Breast epithelium (tissue), 4 donors: ENCODE results near the gene GUCA2A. TPM values are rescaled to one million over a fixed set of nuclear protein-coding genes. Genes with fewer than 3 reads are reported as not detected.
A peak's percentile ranks its signal among the peaks of the same experiment; 100 is the strongest.

Source experiments
- DNase-seq, 2 donors: peaks; one replicate each; pipeline ENCODE4 v3.0.0-alpha.2; 2019; ENCODE audit warnings: low spot score in 2 of 2
- H3K27ac ChIP-seq, 2 donors: fragments of 200-600 bp; sonication (generic) in 1 of 2; one replicate each; pipeline ENCODE4 v1.5.1; 2016 to 2019; ENCODE audit warnings: mild to moderate bottlenecking in 1 of 2
- H3K27me3 ChIP-seq, 2 donors: fragments of 200-600 bp; sonication (generic) in 1 of 2; one replicate each; pipeline versions ENCODE4 v1.5.1 to v1.6.0; 2017 to 2019; ENCODE audit warnings: control low read depth in 1 of 2, mild to moderate bottlenecking in 1 of 2
- H3K36me3 ChIP-seq: fragments of 200-600 bp; one replicate; pipeline ENCODE4 v1.5.1; 2019
- H3K4me1 ChIP-seq, 2 donors: fragments of 200-600 bp; sonication (generic); one replicate each; pipeline ENCODE4 v1.5.1; 2016 to 2019; ENCODE audit warnings: control low read depth in 1 of 2
- H3K4me3 ChIP-seq, 3 donors: fragments of 200-600 bp; sonication (generic); 1 replicate in 2 of 3; 2 replicates in 1 of 3; pipeline ENCODE4 v1.5.1; 2016 to 2019; ENCODE audit warnings: mild to moderate bottlenecking in 3 of 3, moderate library complexity in 2 of 3
- H3K9me3 ChIP-seq, 2 donors: fragments of 200-600 bp; sonication (generic) in 1 of 2; one replicate each; pipeline ENCODE4 v1.5.1; 2016 to 2019; ENCODE audit warnings: control low read depth in 1 of 2
- POLR2A ChIP-seq: fragments of 450-650 bp; IDR thresholded peaks from one replicate; pipeline ENCODE4 v1.6.1; 2016; ENCODE audit warnings: antibody characterized with exemption, mild to moderate bottlenecking, moderate library complexity
- POLR2AphosphoS5 ChIP-seq, 3 donors: sonication (generic); formaldehyde crosslinking; IDR thresholded peaks; one replicate each; pipeline ENCODE4 v1.6.1; 2017; ENCODE audit warnings: antibody characterized with exemption in 3 of 3
- intact Hi-C: fragments of 100-400 bp; cut with DNase I; formaldehyde crosslinking; loops from one replicate; pipeline ENCODE4 v1.15.1; 2023; ENCODE audit warnings: low total_unique reads
- total RNA-seq, 3 donors: library from RNA; depleted of rRNA; stranded (reverse); fragments of >200 nt; gene quantifications; one replicate each; pipeline ENCODE4 v1.1.0, GENCODE V29; 2016
- TF ChIP-seq, protein P1 (sequence below), 3 donors: fragments of 450-650 bp; IDR thresholded peaks; one replicate each; pipeline ENCODE4 v1.5.1; 2016 to 2017; ENCODE audit warnings: antibody characterized with exemption in 3 of 3, mild to moderate bottlenecking in 3 of 3, moderate library complexity in 3 of 3

GUCA2A gene
- total RNA-seq, 3 donors from 2014 or later, result 8.8 TPM; not detected in 2

DNA sequence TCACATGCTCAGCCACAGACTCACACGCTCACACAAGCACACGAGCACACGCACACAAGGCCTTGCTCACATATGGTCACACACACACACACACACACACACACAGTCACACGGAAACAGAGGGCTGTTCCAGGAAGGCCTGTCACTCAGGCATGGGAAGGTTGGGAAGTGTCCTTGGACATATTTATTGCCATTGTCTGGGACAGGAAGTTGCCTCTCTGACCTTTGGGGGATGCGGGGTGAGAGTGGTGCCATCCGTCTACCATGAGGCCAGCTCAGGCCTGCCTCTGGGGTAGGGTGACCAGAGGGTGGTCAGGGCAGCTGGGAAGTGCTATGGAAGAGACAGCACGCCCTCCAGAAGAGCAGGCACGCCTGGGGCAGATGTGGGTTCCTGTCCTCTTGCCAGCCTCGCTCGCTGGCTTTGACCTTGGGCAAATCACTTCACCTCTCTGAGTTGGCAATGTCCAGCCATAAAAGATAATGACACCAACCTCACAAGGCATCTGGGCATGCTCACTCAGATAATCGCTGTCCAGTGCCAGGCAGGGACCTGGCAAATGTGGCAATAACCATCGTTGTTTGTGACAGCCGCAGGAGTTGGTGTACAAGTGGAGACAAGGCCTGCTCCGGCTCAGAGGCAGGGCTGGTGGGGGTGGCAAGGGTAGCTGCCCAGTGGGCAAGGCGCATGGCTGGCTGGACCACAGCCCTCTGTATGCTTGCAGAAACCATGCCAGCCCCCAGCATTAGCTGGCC is 8.0 kb upstream of the GUCA2A start:
- H3K27me3 ChIP-seq, result no peaks in the 10 kb centered on the region
- peak overlapping the region; percentile 81 to 86 for H3K27ac ChIP-seq
- H3K4me1 ChIP-seq, result peaks cover 9 to 17% of the 10 kb centered on the region in 2 donors
- TF ChIP-seq POLR2AphosphoS5 (IDR thresholded peaks at IDR 0.05) (no peak), POLR2A (no peak)
- H3K36me3 ChIP-seq, result no peaks in the 10 kb centered on the region
- peak overlapping the region in 1 of 3 donors; percentile 15 for H3K4me3 ChIP-seq
- peak in 1 of 2 donors; percentile 55 for DNase-seq
- intact Hi-C loops, result loop anchor here (1.0 kb wide), 1 partner anchor 24 kb away; no protein-coding TSS in a partner anchor
- no peaks in the 10 kb centered on the region for H3K9me3 ChIP-seq

DNA sequence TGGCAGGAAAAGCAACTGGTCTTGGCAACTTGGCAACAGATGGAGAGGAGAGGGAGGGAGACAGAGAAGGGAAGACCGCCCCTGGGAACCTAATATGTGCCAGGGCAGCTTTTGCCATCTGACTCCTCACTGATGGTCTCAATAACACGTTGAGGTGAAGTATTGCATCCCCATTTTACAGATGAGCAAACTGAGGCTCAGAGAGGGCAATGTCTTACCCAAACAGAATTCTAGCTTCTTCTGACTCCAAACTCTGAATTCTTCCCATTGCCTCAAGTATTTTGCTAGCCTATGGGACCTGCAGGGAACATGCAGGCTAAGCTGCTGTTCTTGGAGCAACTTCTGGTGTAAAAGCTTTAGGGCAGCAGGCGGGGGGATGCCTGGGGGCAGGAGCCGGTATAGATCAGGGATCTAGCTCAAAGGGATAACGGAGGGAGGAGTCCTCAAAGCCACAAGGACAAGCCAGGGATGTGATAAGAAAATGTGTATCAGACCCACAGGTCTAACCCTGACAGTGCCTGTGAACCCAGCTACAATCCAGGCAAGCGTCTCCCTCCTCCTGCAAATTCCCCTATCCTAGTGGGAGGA is 7.2 kb upstream of the GUCA2A start:
- no peaks in the 10 kb centered on the region for H3K27me3 ChIP-seq
- H3K36me3 ChIP-seq, result no peaks in the 10 kb centered on the region
- peaks cover 9 to 17% of the 10 kb centered on the region in 2 donors for H3K4me1 ChIP-seq
- no peaks in the 10 kb centered on the region for H3K9me3 ChIP-seq
- H3K27ac ChIP-seq, result peak overlapping the region; percentile 81 to 86
- intact Hi-C loops, result no loop called here
- no peak overlapping the region for H3K4me3 ChIP-seq
- TF ChIP-seq, protein P1, sequence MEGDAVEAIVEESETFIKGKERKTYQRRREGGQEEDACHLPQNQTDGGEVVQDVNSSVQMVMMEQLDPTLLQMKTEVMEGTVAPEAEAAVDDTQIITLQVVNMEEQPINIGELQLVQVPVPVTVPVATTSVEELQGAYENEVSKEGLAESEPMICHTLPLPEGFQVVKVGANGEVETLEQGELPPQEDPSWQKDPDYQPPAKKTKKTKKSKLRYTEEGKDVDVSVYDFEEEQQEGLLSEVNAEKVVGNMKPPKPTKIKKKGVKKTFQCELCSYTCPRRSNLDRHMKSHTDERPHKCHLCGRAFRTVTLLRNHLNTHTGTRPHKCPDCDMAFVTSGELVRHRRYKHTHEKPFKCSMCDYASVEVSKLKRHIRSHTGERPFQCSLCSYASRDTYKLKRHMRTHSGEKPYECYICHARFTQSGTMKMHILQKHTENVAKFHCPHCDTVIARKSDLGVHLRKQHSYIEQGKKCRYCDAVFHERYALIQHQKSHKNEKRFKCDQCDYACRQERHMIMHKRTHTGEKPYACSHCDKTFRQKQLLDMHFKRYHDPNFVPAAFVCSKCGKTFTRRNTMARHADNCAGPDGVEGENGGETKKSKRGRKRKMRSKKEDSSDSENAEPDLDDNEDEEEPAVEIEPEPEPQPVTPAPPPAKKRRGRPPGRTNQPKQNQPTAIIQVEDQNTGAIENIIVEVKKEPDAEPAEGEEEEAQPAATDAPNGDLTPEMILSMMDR (IDR thresholded peaks at IDR 0.05), result no peak
- no peak for TF ChIP-seq POLR2AphosphoS5 (IDR thresholded peaks at IDR 0.05)
- TF ChIP-seq POLR2A, result no peak
- no peak for DNase-seq

DNA sequence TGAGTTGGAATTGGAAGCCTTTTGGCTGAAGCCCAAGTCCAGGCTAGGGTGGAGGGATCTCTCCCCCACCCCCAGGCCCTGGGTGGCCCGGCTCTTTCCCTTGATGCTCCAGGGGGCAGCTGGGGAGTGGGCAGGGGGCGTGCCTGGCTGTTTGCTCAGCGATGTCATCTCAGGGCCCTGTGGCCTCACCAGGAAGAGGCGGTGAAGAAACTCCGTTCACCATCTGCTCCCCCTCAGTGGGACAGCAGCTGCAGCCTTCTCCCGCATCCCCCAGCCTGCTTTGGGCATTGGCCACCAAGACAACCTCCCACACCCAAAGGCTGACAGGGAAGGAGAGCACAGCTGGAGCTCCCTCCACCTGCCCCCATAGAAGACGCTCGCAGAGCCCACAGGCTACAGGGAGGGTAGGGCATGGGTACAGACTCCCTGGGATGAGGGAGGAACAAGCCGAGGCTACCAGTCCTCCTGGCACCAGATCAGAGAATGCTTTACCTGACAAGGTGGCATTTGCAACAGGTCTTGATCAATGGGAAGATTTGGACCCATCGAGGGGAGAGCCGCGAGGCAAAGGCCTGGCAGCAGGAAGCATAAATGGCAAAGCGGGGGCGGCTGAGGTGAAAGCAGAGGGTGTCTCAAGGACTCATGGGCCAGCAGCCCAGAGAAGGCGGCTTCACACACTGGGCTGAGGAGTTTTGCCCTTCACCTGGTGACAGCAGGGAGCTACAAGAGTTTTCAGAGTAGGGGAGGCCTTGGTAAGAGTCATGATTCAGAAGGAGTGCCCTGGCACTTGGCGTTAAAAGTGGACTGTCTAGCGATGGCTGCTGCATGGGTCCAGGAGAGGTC is 6.5 kb upstream of the GUCA2A start:
- TF ChIP-seq POLR2AphosphoS5 (IDR thresholded peaks at IDR 0.05) (no peak), POLR2A (no peak)
- TF ChIP-seq, protein P1 (IDR thresholded peaks at IDR 0.05), result no peak
- DNase-seq, result no peak
- Histone ChIP-seq H3K4me3 (no peak overlapping the region), H3K9me3 (no peaks in the 10 kb centered on the region), H3K36me3 (no peaks in the 10 kb centered on the region), H3K27ac (peak overlapping the region; percentile 81 to 86), H3K27me3 (no peaks in the 10 kb centered on the region), H3K4me1 (peaks cover 9 to 17% of the 10 kb centered on the region in 2 donors)
- intact Hi-C loops, result no loop called here

DNA sequence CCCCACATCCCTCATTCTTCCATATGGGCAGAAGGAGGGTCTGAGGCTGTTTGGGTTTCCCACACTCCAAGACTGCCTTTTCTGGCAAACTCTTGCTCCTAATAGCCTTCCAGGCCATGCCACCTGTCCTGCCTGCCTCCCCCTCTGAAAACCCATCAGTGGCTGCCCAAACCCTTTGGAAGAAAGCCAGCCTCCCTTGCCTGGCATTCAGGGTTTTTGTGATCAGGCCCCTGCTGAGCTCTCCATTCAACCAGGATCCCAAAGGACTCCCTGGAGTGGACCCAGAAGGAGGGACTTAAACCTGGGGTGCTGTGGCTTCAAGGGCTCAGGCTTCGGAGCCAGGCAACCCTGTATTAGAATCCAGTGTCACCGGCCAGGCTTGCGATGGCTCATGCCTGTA is 4.2 kb upstream of the GUCA2A start:
- Histone ChIP-seq H3K9me3 (no peaks in the 10 kb centered on the region), H3K4me1 (peaks cover 9 to 15% of the 10 kb centered on the region in 2 donors), H3K4me3 (no peak overlapping the region), H3K36me3 (no peaks in the 10 kb centered on the region), H3K27me3 (no peaks in the 10 kb centered on the region), H3K27ac (no peak overlapping the region)
- no peak for DNase-seq
- intact Hi-C loops, result no loop called here
- TF ChIP-seq POLR2AphosphoS5 (IDR thresholded peaks at IDR 0.05) (no peak), POLR2A (no peak)
- TF ChIP-seq, protein P1 (IDR thresholded peaks at IDR 0.05), result no peak

DNA sequence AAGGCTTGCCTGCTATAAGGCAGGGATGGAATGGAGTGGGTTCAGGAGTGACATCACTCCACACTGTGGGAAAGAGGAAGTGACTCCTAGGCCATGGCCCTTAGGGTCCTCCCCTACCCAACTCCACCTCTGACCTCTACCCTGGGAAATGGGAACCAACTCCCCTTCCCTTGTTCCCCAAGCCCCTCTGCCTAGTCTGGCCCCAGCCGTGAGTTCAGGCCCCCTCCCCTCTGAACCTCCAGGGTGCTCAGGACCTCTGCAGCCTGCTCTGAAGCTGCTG is 3.8 kb upstream of the GUCA2A start:
- DNase-seq, result no peak
- TF ChIP-seq, protein P1 (IDR thresholded peaks at IDR 0.05), result no peak
- no peak for TF ChIP-seq POLR2AphosphoS5 (IDR thresholded peaks at IDR 0.05)
- TF ChIP-seq POLR2A, result no peak
- H3K4me1 ChIP-seq, result peaks cover 8 to 10% of the 10 kb centered on the region in 2 donors

More for the DNA sequence above, 3.8 kb upstream of the GUCA2A start:
- no peaks in the 10 kb centered on the region for H3K9me3 ChIP-seq
- no peaks in the 10 kb centered on the region for H3K27me3 ChIP-seq
- intact Hi-C loops, result no loop called here
- no peak overlapping the region for H3K27ac ChIP-seq
- H3K36me3 ChIP-seq, result no peaks in the 10 kb centered on the region
- H3K4me3 ChIP-seq, result no peak overlapping the region
